GM19193 (cell line): ENCODE results near the gene RAB6B.

Experiments
- POLR2A ChIP-seq: IDR thresholded peaks from 4 replicates; pipeline ENCODE4 v1.6.1; 2011; ENCODE audit not compliant: insufficient read depth, insufficient read length; ENCODE audit errors: extremely low read depth

RAB6B gene

DNA sequence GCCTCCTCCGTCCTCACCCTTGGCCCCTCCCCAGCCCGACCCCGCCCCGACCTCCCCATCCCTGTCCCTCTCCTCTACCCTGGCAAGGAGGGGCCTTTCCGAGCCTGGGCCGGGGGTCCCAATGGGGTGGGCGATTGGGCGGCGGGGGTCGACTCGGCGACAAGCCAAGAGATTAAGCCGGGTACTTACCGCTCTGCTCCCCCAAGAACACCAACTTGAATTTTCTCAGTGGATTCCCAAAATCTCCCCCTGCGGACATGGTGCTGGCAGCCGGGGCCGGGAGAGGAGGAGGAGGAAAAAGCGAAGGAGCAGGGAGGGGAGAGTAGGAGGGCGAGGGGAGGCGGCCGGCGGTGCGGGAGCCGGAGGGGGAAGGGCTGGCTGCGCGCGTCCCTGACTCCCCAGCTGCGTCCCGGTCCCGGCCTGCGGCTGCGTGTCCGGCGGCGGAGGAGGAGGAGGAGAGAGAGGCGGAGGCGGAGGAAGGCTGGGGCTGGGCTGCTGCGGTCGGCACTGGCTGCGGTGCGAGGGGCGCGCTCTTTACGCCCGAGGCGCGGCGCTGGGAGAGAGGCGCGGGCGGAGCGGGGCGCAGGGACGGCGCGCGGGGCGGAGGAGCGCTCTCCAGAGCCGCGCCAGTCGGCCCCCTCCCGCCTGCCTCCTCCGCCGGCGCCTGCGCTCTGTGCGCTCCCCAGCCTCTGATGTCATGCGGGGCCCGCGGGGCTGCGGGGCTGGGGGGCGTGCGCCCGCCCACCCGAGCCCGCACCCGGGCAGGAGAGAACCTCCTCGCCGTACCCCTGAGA is at the start of gene RAB6B:
Gene RAB6B, minus strand, starts transcription at position 675 of the 794 bp plus-strand sequence. Its CDS starts 416 bp downstream, at position 259.
- no peak for TF ChIP-seq POLR2A

DNA sequence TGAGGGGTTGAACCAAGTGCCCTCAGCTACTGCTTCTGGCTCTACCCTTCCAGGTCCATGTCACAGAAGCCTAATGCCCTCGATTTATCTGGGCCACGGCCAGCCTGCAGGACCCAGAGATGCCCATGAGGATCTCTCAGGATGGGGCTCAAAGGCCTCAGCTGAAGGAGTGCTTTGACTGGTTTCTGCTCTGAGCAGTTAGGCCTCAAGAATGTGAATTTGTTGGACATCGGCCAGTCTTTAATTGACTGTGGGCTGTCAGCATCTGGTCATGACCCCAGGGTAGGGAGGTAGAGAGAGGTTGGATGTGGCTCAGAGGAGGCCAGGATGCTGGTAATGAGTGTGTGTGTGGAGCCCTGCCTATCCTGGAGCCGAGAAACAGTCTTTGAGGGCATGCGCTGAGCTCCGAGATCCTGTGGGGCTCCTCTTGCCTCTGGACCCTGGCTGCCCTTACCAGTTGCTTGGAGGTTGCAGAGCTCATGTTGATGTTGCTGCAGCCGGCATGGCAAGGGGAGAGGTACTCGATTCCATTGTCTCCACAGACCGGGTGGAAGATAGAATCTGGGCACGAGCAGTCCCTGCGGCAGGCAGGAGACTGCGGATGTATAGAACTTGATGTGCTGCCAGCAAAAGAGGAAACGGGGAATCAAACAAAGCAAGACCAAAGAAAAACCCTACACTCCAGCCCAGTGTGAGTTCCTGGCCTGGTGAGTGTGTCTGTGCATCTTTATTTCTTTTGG is 49.1 kb upstream of the RAB6B start:
- TF ChIP-seq POLR2A = no peak

DNA sequence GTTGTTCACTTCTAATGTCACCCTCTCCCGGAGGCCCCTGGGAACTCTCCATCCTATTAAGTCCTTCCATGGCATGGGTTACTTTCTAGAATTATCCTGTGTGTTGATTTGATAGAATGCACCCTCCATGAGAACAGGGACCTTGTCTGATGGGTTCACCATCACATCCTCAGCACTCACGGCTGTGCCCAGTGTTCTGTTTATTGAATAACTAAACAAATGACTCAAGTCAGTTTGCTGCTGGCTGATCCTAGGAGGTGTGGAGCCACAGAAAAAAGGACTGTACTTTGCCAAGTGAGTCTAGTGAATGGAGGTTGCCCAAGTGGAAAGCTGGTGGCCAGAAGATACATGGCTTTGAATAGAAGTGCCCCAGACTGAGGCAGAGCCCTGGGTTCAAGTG is 48.5 kb upstream of the RAB6B start:
- no peak for TF ChIP-seq POLR2A

DNA sequence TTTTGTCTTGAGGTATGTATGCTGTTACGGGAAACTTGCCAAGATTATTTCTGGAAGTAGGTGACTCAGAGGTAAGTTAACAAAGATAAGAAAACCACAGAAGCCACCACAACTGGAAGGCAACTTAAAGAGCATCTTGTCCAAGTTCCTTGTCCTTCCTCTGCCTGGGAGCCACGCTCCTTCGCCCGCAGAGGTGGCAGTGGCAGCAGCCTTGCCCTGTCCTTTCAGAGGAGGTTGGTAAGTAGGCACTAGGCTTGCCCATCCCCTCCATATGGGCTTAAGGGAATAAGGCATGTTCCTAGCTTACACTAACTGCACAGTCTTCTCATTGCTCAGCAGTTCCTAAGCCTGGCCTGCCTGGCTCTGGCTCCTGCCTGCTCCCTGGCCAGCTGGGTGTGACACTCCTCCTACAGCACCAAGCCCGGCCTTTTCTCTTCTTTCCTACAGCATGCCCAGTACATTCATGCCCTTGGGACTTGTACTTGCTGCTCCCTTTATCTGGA is 48.0 kb upstream of the RAB6B start:
- no peak for TF ChIP-seq POLR2A

DNA sequence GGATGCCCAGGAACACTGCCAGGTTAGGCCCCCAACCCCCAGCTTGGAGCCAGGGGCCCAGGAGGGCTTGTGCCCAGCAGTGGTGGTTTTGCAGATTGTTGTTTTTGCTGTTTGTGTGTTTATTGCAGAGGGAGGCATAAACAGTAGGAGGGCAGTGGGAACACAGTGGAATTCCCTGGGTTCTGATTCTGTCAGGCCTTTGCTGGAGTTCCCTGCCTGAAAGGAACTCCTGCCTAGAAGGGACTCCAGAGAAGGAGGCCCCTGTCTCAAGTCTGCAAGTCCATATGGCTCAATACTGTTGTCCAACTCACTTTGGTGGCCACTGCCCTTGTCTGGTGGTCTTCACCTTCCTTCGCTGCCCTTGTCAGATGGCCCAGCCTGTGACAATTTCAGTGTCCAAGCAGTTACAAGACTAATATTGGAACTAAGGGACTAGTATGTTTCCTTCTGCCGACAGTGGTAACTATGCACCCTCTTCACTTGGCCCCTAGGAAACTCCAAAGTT is 47.4 kb upstream of the RAB6B start:
- TF ChIP-seq POLR2A = no peak

DNA sequence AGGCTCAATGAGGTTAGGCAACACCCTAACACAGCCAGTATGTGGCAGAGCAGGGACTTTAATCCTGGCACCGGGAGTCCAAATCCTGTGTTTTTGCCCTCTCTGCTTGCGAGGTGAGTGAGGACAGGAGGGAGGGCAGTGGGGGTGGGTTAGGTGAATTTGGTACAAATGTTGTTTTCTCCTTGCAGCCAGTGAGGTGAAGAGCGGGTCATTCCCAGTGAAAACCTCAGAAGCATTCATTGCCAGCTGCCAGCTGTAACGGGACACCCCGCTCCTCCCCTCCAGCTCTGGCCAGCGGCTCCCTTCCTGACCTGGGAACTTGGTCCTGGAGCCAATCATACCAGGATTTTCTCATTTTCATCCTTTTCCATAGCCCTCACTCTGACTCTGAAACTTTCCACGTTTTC is 45.7 kb upstream of the RAB6B start:
- no peak for TF ChIP-seq POLR2A

DNA sequence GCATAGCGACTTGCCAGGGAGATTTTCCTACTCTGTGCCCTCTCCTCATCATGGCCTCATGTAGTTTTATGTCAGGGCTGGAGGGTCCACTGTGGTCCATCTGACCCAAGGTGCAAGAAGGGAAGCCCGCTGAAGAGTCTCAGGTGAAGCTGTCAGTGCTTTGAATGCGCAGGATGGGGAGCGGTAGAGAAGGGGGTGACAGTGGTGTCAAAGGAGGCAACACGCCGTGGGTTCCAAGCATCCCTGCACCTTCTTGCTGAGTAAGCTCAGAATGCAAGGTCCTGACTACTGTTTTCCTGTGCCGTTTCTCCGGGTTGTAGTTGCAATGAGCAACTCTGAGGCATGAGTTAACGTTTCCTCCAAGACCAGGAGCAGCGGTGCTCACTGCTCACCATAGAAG is 44.9 kb upstream of the RAB6B start:
- no peak for TF ChIP-seq POLR2A

DNA sequence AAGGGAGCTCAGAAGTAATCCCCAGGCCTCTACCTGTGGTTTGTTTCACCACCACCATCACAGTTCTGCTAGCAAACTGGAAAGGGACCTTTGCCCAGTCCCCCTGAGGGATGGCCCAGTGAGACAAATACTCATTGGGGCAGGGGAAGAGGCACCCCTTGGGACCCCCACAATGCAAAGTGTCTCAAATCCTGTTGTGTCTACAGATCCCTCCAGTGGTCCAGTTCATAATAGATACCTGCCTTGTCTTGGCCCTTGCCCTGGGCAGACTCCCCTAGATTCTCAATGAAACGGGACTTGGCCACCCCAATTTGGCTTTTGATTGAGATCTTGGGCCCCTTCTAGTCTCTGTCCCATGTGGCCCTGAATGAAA is 43.8 kb upstream of the RAB6B start:
- no peak for TF ChIP-seq POLR2A

DNA sequence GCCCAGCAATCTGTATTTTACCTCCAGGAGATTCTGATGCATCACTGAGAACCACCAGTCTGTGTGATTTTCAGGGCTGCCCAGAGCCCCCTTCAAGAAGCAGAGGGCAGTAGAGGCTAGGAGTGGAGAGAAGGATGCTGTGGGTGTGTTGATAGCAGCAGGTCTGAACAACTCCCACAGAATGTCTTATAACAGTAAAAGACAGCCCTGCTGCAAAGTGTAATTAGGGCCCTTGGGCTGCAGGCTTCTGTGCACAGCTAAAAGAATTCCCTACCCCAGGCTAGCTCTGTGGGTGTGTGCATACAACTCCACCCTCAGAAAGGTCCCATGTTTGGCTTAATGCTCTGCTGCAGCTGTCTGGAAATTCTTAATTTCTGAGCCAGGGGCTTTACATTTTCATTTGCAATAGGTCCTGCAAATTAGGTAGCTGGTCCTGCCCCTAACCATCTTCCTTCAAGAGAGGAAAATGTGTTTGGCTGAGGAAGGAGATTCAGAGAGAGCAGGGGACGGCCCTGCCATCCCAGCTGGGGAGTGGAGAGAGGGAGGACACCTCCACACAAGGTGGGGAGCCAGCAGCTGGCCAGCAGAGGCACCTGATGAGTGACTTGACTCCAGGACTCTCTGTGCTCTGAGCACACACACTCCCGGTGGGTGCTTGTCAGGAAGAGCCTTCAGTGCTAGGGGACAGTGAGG is 43.2 kb upstream of the RAB6B start:
- TF ChIP-seq POLR2A = no peak

DNA sequence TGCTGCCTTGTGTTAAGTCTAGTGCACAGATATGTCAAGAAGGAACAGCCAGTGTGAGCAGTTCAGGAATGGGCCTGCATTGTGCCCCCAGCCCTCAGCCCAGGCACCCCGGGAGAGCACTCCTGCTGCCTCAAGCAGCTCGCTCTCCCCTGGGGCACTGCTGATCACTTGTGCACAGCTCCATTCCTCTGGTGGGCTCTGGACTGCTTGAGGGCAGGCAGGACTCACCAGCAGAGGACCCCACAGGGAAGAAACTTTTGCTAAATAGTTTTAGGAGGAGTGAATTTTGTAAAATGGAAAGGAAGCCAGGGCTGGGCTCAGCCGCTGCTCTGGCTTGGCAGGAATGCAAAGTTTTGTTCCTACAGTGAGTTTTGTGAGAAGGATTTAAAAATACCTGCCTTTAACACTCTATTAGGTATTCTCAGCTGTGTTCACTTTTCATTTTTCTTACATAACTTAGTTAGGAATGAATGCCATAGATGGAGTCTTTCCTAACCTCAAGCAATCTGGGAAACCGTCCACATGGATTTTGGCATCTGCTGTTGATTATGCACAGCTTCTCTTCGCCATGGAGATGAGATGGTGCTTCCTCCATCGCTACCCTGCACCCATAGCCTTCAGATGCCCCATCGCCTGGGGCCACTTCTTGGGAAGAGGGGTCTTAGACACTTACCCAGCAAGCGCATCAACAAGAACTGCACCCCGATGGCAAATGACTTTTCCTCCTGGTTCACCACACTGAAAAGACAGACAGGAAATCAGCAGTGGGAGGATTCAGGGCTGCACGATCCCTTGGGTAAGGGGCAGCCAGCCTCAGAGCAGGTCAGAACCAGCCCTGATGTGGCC is 42.3 kb upstream of the RAB6B start:
- TF ChIP-seq POLR2A = no peak

DNA sequence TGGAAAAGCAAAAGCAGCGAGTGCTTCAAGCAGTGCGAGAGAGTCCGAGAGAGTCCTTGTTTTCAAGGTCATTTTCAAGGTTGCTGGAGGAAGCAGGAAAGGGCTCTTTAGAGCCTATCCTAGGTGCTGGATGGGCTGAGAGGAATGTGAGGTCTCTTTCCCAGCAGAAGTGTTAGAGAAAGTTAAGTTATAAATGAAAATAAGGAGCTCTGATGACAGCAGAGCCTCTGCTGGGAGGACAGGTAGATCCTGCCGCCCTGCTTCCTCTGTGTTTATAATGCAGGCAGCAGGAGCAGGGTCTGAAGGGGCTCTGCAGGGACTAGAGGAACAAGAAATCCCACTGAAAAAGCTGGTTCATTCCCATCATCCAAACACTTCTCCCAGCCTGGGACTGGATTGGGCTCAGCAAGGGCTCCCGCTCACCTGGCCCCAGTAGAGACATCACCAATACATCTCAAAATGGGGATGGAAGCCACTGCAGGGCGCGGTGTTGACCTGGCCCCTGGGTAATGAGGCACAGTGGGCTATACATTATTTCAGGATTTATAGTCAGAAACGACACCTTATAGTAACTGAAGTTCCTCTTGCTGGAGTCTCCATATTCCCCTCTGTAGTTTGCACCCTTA is 41.5 kb upstream of the RAB6B start:
- no peak for TF ChIP-seq POLR2A

DNA sequence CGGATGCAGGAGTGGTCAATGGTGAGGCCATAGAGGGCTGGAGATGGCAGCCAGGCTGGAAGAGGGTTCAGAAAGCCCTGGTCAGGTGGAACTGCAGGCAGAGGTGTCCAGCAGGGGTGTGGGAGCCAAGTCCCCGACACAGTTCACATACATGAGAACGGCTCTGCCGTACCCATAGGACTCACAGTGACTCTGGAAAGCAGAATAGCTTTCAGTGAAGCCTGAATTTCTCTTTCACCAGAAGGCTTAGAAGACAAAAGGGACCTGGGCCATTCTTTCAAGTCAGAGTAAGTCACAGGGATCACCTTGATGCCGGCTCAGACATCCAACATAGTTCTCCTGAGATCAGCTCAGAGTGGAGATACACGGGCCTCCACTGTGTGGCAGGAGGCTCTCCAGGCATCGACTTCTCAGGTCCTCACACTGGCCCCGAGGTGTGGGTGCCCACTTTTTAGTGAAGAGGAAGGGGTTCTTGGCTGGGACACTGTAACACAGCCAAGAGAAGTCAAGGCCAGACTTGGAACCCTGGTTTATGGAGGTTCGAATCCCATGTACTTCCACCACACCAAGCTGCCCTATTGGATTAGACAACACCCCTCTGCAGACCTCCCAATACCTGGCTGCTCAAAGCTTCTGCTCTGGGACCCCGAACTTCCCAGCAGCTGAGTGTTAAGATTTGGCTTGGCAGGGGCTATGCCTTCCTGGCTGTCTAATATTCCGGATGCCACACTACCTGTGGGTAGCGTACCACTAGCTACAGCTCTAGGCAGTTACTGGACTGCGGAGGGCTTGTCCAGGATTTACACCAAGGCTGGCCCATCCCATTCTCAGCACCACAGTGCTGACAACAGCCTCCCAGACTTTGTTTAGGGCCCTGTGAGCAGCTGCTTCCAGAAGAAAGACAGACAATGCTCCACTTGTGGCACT is 40.4 kb upstream of the RAB6B start:
- no peak for TF ChIP-seq POLR2A
